ENCODE measurements around the gene ZNF629.

DNA sequence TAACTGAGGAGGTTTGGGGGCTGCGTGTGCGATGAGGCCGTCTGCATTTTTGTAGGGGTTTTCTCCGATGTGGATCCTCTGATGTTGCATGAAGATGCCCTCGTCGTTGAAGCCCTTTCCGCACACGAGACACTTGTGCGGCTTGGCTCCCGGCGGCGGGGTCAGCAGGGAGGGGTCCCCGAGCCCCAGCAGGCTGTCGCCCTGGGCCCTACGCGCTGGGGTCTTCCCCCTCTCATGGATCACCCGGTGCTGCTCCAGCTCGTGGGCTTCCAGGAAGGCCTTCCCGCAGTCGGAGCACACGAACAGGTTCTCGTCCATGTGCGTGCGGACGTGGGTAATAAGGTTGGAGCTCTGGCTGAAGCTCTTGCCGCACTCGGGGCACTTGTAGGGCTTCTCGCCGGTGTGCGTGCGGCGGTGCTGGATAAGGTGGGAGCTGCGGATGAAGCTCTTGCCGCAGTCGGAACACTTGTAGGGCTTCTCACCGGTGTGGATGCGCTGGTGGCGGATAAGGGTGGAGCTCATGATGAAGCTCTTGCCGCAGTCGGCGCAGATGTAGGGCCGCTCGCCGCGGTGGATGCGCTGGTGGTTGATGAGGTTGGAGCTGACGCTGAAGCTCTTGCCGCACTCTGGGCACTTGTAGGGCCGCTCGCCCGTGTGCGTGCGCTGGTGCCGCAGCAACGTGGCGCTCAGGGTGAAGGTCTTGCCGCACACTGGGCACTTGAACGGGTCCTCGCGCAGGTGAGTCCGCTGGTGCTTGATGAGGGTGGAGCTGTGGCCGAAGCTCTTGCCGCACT lies 4.3 kb downstream of the ZNF629 start:
- TF ChIP-seq GATA3 (IDR thresholded peaks at IDR 0.05; ENCODE audit: low read depth, low read length): no peak
- TF ChIP-seq GATA2 (IDR thresholded peaks at IDR 0.05; ENCODE audit: low read depth, low read length): no peak
